Tibial nerve (tissue), 4 donors: ENCODE results near the gene SPG21.

Experiments used
- CTCF ChIP-seq, 5 experiments: fragments of 200-600 bp in 3 of 5; fragments of 450-650 bp in 2 of 5; sonication (generic) in 3 of 5; IDR thresholded peaks; one replicate each; pipeline ENCODE4 v1.5.1; 2016 to 2019; ENCODE audit warnings: antibody characterized with exemption in 5 of 5, mild to moderate bottlenecking in 3 of 5, moderate library complexity in 2 of 5
- EP300 ChIP-seq, 2 donors: sonication (generic); formaldehyde crosslinking; IDR thresholded peaks; one replicate each; pipeline ENCODE4 v1.6.1; 2017; ENCODE audit warnings: antibody characterized with exemption in 2 of 2, mild to moderate bottlenecking in 1 of 2
- POLR2A ChIP-seq, 2 donors: fragments of 450-650 bp; IDR thresholded peaks; one replicate each; pipeline ENCODE4 v1.6.1; 2017; ENCODE audit warnings: antibody characterized with exemption in 2 of 2, mild to moderate bottlenecking in 2 of 2, moderate library complexity in 2 of 2

GRCh38 chr15:64916365-64916764 lies 73.3 kb downstream of the SPG21 start:
- TF ChIP-seq CTCF (IDR thresholded peaks at IDR 0.05) (no peak), POLR2A (IDR thresholded peaks at IDR 0.05) (no peak), EP300 (IDR thresholded peaks at IDR 0.05) (no peak)
